Effector memory CD4-positive, alpha-beta T cell (primary cell): ENCODE data around the gene GPC4.
"Not testable (repeated sequence)": the region's sequence is repeated elsewhere in the genome, so short reads cannot be mapped to it uniquely, and the experiment has no call there.

ENCODE experiments used
- DNase-seq, 3 donors: peaks; one replicate each; pipeline ENCODE4 v3.0.0-alpha.2; 2020
- H3K27ac ChIP-seq: 2 replicates; pipeline ENCODE4 v1.7.0; 2013; ENCODE audit warnings: mild to moderate bottlenecking, low read length, moderate library complexity; ENCODE audit not compliant: insufficient read depth, poor library complexity, severe bottlenecking
- H3K27me3 ChIP-seq: replicated peaks from 2 replicates; pipeline ENCODE4 v1.7.0; 2013; ENCODE audit warnings: mild to moderate bottlenecking, low read length; ENCODE audit not compliant: insufficient read depth, control insufficient read depth, poor library complexity, severe bottlenecking
- H3K36me3 ChIP-seq: 2 replicates; pipeline ENCODE4 v1.7.0; 2013; ENCODE audit warnings: mild to moderate bottlenecking, low read length, moderate library complexity; ENCODE audit not compliant: control insufficient read depth, insufficient read depth
- H3K4me1 ChIP-seq: 2 replicates; pipeline ENCODE4 v1.7.0; 2013; ENCODE audit warnings: low read length, mild to moderate bottlenecking; ENCODE audit not compliant: control insufficient read depth, insufficient read depth, poor library complexity, severe bottlenecking
- H3K4me3 ChIP-seq: 2 replicates; pipeline ENCODE4 v1.7.0; 2013; ENCODE audit warnings: low read length, low read depth, mild to moderate bottlenecking; ENCODE audit not compliant: insufficient read depth, poor library complexity, severe bottlenecking
- H3K9me3 ChIP-seq: 2 replicates; pipeline ENCODE4 v1.7.0; 2013; ENCODE audit warnings: mild to moderate bottlenecking, low read length, moderate library complexity; ENCODE audit not compliant: control insufficient read depth

The GPC4 gene

DNA sequence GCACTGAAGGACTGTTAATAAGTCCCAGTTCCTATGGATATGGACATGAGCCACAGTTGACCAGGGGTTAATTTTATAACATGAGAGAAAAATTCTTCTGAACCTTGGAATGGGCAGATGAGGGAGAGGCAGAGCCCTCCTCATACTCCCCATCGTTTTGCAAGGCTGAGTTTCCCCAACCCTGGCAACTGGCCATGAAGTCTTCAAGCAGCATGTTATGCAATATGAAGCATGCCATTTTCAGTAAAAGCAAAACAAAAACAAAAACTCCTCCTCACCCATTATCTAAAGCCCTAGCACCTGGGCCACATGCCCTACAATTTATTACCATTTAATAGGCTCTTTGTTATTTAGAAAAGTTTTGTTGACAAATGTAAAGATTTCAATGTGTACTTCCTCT is 64.5 kb downstream of the GPC4 start:
- Histone ChIP-seq H3K4me1 (no peaks in the 10 kb centered on the region), H3K9me3 (no peaks in the 10 kb centered on the region), H3K36me3 (no peaks in the 10 kb centered on the region), H3K4me3 (no peak overlapping the region), H3K27me3 (no peaks in the 10 kb centered on the region), H3K27ac (no peak overlapping the region)
- DNase-seq = no peak

DNA sequence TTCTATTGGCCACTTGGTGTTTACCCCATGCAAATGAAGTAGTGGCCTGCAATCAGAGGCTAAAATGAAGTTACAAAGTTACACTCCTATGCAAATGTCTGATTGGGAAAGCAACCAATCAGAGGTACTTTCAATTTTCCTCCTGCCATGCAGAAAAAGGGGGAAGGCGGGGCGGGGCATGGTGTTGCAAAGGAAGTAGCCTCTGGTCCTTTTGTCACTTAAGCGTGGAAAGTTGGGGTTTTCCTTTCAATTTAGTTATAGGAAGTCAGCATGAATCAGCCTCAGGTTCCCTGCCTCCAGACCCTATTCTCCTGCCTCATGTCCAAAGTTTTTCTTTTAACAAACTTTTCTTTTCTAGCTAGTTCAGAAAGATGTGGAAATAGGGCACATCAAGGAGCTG is 69.3 kb downstream of the GPC4 start:
- Histone ChIP-seq H3K27me3 (no peaks in the 10 kb centered on the region), H3K4me3 (no peak overlapping the region), H3K4me1 (no peaks in the 10 kb centered on the region), H3K9me3 (no peaks in the 10 kb centered on the region), H3K27ac (no peak overlapping the region), H3K36me3 (no peaks in the 10 kb centered on the region)
- DNase-seq = no peak

DNA sequence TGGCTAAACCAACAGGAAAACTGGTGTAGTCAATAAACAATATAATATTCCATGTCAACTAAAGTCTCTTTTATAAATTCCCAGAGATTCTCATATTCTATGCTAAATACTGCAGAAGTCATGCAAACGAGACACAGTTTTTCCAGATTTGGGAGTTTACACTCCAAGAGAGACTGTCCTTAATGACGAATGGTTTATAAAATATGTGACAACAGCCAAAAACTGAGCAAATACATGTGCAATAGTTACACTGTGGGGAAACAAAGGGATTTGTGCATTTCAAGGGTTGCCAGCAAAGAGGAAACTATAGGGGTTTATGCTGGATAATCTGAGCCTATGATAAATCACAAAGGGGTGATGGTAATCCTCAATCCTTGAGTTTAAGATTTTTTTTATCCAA is 75.7 kb downstream of the GPC4 start:
- Histone ChIP-seq H3K9me3 (no peaks in the 10 kb centered on the region), H3K4me3 (no peak overlapping the region), H3K36me3 (no peaks in the 10 kb centered on the region), H3K27me3 (no peaks in the 10 kb centered on the region), H3K27ac (no peak overlapping the region), H3K4me1 (no peaks in the 10 kb centered on the region)
- no peak for DNase-seq

DNA sequence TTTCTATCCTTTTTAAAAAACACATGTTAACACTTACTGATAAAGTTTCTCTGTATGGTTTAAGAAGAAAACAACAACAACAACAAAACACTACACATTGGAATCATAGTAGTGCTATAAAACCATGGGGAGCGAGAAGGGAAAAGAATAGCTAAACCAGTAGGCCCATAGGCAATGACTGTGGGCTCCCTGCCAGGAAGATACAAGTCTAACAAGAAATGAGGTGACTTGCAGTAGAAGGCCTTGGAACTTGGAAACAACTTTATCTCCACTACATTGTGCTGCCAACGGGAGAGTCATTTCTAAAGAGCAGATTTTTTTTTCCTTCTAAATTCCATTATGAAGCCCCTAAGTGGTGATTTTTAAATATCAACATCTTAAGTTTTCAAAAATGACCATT is 78.0 kb downstream of the GPC4 start:
- Histone ChIP-seq H3K27ac (no peak overlapping the region), H3K4me1 (no peaks in the 10 kb centered on the region), H3K9me3 (no peaks in the 10 kb centered on the region), H3K27me3 (no peaks in the 10 kb centered on the region), H3K4me3 (no peak overlapping the region), H3K36me3 (no peaks in the 10 kb centered on the region)
- no peak for DNase-seq

DNA sequence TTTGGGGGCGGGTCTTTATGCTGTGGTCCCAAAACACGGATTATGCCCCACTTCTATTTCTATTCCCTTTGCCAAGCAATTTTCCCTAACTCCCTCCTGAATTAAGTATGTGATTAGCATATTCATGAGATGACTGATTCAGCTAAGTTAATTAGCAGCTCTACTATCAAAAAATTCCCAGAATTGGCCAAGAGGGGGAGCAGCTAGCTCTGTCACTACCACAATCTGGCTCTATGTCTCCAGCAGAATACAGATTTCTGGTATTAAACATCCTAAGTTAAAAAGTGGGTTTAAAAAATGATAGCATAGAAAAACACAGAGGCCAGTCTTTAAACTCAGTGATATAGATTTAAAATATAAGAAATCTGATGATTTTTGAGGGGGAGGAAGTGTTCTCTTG is 80.3 kb downstream of the GPC4 start:
- H3K27me3 ChIP-seq = no peaks in the 10 kb centered on the region
- H3K36me3 ChIP-seq = no peaks in the 10 kb centered on the region
- no peak overlapping the region for H3K4me3 ChIP-seq
- H3K4me1 ChIP-seq = no peaks in the 10 kb centered on the region
- no peak for DNase-seq
- H3K27ac ChIP-seq = no peak overlapping the region
- no peaks in the 10 kb centered on the region for H3K9me3 ChIP-seq

DNA sequence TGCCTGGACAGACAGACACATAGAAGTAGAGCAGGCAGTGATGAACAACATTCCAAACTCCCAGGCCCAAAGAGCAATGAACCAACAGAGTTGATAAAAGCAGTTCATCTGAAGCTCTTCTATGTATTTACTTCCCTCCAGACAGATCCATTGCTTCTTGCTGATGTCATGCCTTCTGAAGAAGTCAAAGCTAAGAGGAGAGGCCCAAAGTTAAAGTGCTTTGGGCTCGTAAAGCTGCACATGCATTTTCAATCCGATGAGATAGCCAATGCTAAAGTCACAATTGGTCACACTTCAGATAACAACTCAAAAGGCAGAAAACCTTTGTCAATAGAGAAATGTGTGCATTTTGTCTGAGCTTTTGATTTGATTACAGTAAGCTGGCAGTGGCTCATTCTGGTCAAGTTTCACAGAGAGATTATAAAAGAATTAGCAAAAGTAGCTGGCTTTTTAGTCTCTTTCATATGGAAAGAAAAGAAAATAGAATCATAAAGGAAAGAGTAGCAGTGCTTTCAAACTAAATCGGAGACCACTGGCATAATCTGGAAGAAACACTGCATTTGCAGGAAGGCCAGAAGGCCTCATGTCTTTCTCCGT is 82.0 kb downstream of the GPC4 start:
- no peaks in the 10 kb centered on the region for H3K9me3 ChIP-seq
- H3K27ac ChIP-seq = no peak overlapping the region
- H3K4me3 ChIP-seq = no peak overlapping the region
- H3K4me1 ChIP-seq = no peaks in the 10 kb centered on the region
- no peak for DNase-seq
- H3K36me3 ChIP-seq = no peaks in the 10 kb centered on the region
- no peaks in the 10 kb centered on the region for H3K27me3 ChIP-seq

DNA sequence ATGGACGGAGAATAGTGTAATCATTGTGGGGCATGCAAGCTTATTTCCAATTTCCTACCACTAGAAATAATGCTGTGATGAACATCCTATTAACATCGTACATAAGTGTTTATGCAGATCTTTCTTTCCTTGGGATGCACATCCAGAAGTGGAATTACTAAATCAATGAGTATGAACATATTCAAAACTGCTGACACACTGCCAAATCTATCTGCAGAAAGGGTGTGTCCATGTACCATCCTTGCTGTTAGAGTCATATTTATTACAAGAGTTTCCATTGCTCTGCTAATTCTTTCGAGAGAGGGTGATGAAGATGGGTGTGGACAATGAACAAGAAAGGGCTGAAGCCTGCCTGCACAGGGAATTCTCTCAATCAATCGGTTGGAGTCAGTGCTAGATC is 82.6 kb downstream of the GPC4 start:
- Histone ChIP-seq H3K4me1 (no peaks in the 10 kb centered on the region), H3K36me3 (no peaks in the 10 kb centered on the region), H3K4me3 (no peak overlapping the region), H3K9me3 (no peaks in the 10 kb centered on the region), H3K27ac (no peak overlapping the region), H3K27me3 (no peaks in the 10 kb centered on the region)
- DNase-seq = no peak

DNA sequence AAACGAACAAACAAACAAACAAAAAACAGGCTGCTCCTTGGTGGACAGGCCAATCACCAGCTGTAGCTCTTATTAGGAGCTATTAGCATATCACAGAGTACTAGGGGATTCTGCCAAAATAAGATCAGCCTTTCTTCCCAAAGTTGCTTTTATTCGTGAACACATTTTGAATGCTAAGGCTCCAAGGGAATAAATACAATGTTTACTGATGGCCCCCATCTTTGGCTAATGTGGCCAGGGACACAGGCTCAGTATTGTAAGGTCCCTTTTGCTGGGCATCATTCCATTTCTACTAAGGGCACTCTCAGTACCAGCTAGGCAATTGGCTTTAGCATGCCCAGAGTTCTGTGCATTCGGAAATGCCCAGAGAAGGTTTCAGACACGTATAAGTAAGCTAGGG is 84.3 kb downstream of the GPC4 start:
- no peaks in the 10 kb centered on the region for H3K27me3 ChIP-seq
- DNase-seq = no peak
- no peaks in the 10 kb centered on the region for H3K36me3 ChIP-seq
- no peak overlapping the region for H3K4me3 ChIP-seq
- no peaks in the 10 kb centered on the region for H3K9me3 ChIP-seq
- H3K4me1 ChIP-seq = no peaks in the 10 kb centered on the region
- no peak overlapping the region for H3K27ac ChIP-seq

DNA sequence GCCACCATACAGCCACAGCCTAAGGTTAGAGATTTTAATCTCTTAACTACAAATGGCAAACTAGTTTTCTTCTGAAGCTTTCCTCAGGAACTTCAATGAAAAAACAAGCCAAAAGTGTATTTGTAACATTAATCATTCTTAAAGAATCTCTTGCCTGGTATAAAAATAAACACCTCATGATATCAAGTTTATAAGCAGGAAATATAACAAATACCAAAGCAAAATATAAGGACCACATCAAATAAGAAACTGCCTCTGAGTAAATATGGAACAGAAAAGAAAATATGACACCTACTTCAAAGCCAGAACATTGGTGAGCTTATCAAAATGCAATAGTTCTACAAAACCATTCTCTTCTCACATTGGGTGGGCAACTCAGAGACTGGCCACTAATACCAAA is 89.9 kb downstream of the GPC4 start:
- Histone ChIP-seq H3K9me3 (no peaks in the 10 kb centered on the region), H3K36me3 (no peaks in the 10 kb centered on the region), H3K27ac (no peak overlapping the region), H3K4me3 (no peak overlapping the region), H3K4me1 (no peaks in the 10 kb centered on the region), H3K27me3 (no peaks in the 10 kb centered on the region)
- DNase-seq = no peak

DNA sequence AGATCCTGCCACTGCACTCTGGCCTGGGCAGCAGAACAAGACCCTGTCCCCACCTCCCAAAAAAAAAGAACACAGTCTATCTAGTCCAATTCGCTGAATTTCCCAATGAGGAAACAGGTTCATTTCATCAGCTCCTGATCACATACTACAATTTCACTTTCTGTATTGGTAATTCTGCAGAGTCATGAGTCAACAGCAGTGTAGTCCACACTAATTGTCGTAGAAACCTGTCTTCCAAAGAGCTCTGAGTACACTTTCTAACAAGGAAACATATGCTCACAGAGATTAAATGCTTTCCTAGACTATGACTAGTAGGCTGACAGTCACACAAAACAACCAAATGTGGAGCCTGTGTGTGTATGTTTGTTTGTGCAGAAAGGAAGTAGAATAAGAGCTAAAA is 91.9 kb downstream of the GPC4 start:
- no peak for DNase-seq
- Histone ChIP-seq H3K9me3 (no peaks in the 10 kb centered on the region), H3K36me3 (no peaks in the 10 kb centered on the region), H3K4me3 (no peak overlapping the region), H3K4me1 (no peaks in the 10 kb centered on the region), H3K27ac (no peak overlapping the region), H3K27me3 (no peaks in the 10 kb centered on the region)

DNA sequence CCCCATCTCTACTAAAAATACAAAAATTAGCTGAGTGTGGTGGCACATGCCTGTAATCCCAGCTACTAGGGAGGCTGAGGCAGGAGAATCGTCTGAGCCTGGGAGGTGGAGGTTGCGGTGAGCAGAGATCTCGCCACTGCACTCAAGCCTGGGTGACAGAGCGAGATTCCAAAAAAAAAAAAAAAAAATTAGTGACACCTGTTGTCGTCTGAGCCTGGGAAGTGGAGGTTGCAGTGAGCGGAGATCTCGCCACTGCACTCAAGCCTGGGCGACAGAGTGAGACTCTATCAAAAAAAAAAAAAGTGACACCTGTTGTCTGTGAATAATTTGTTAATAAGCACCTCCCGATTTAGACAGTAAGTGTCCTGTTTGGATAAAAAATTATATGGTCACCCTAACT is 93.0 kb downstream of the GPC4 start:
- not testable (repeated sequence) for H3K27ac ChIP-seq, H3K36me3 ChIP-seq, H3K4me3 ChIP-seq, DNase-seq, H3K9me3 ChIP-seq, H3K27me3 ChIP-seq, H3K4me1 ChIP-seq
